ENCODE results near the gene PKP2. TPM values are rescaled to one million over a fixed set of nuclear protein-coding genes. Genes with fewer than 3 reads are reported as not detected.

The PKP2 gene
- total and polyA plus RNA-seq, 2 donors (not counting 3 experiments of a cell fraction or from before 2014, with no cell fraction given): 1.4 to 6.5 TPM

DNA sequence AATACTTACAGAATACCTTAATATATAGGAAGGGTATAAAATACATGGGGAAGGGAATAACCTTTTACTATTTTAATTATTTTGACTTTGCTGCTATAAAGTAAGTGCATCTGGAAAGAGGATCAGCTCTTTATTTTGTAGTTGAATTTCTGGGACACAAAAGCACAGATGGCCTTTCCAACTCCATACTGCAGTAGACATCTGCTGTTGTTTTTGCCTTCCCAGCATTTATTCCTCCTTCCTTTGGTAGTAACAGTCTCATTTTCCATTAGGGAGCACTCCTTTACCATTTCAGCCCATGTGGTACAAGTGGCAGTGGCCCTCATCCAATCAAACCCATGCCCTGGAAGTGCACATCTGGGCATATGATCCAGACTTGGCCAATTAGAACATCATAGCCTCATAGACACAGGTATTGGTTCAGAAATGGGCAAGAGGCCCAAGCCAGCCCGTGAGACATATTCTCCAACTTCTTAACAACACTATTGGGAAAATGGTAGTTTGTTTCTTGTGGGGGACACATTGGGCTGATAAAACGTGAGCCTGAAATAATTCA, 76.1 kb downstream of the PKP2 start:
- Histone ChIP-seq H3K4me2 (ENCODE audit: insufficient read depth, low read length) (no peak overlapping the region), H3K27ac (ENCODE audit: insufficient read depth, low read depth, low read length) (no peak overlapping the region), H3K27me3 (ENCODE audit: control insufficient read depth in 2 of 2, insufficient read depth in 2 of 2, low read length in 2 of 2) (no peaks in the 10 kb centered on the region), H3K4me3 (replicated peaks in 1 of 3; ENCODE audit: insufficient read depth in 1 of 3, low read depth in 1 of 3, low read length in 3 of 3) (no peak overlapping the region), H4K20me1 (replicated peaks; ENCODE audit: control insufficient read depth, extremely low read depth, insufficient read depth, low read length) (no peaks in the 10 kb centered on the region), H3K9me3 (replicated peaks; ENCODE audit: control insufficient read depth, insufficient read depth, low read length) (no peaks in the 10 kb centered on the region), H3K79me2 (ENCODE audit: control insufficient read depth, insufficient read depth, low read length) (no peaks in the 10 kb centered on the region), H3K9ac (replicated peaks; ENCODE audit: extremely low read depth, insufficient read depth, low read length) (no peak overlapping the region), H3K4me1 (ENCODE audit: control insufficient read depth, extremely low read depth, insufficient read depth, low read length) (no peaks in the 10 kb centered on the region), H3K36me3 (ENCODE audit: control insufficient read depth in 2 of 2, extremely low read depth in 1 of 2, insufficient read depth in 2 of 2, low read length in 2 of 2) (no peaks in the 10 kb centered on the region), H2AFZ (ENCODE audit: low read depth, low read length) (no peak overlapping the region), H3K9me1 (replicated peaks; ENCODE audit: control insufficient read depth, extremely low read depth, insufficient read depth, low read length) (no peaks in the 10 kb centered on the region)
- intact Hi-C loops (cut with micrococcal nuclease): no loop called here
- CTCF ChIA-PET: no interaction called here
- POLR2A ChIA-PET: no interaction called here
- DNase-seq (ENCODE audit: low read depth, low spot score) (no peak), FAIRE-seq (no peak)
- no peak for TF ChIP-seq GATA2 (IDR thresholded peaks at IDR 0.05; ENCODE audit: insufficient read depth, insufficient read length, low read depth, low read length)
- no peak for TF ChIP-seq JUN (IDR thresholded peaks at IDR 0.05; ENCODE audit: borderline replicate concordance, insufficient read depth, insufficient read length, low read depth)
- TF ChIP-seq FOS (IDR thresholded peaks at IDR 0.05; ENCODE audit: borderline replicate concordance, insufficient read depth, low read length): no peak
- TF ChIP-seq, protein P1, sequence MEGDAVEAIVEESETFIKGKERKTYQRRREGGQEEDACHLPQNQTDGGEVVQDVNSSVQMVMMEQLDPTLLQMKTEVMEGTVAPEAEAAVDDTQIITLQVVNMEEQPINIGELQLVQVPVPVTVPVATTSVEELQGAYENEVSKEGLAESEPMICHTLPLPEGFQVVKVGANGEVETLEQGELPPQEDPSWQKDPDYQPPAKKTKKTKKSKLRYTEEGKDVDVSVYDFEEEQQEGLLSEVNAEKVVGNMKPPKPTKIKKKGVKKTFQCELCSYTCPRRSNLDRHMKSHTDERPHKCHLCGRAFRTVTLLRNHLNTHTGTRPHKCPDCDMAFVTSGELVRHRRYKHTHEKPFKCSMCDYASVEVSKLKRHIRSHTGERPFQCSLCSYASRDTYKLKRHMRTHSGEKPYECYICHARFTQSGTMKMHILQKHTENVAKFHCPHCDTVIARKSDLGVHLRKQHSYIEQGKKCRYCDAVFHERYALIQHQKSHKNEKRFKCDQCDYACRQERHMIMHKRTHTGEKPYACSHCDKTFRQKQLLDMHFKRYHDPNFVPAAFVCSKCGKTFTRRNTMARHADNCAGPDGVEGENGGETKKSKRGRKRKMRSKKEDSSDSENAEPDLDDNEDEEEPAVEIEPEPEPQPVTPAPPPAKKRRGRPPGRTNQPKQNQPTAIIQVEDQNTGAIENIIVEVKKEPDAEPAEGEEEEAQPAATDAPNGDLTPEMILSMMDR (IDR thresholded peaks at IDR 0.05; ENCODE audit: extremely low read depth in 1 of 2, insufficient read depth in 1 of 2, low read depth in 1 of 2, low read length in 2 of 2): no peak
- BruUV-seq (replicated peaks): no TSS peak
- dilution Hi-C loops (cut with MboI; ENCODE audit: extremely low pct_ligation_motif_present, low sequenced_read_pairs): no loop called here

- Histone ChIP-seq H3K9me1 (replicated peaks; ENCODE audit: control insufficient read depth, extremely low read depth, insufficient read depth, low read length) (no peaks in the 10 kb centered on the region), H3K36me3 (ENCODE audit: control insufficient read depth in 2 of 2, extremely low read depth in 1 of 2, insufficient read depth in 2 of 2, low read length in 2 of 2) (no peaks in the 10 kb centered on the region), H3K4me3 (replicated peaks in 1 of 3; ENCODE audit: insufficient read depth in 1 of 3, low read depth in 1 of 3, low read length in 3 of 3) (no peak overlapping the region), H3K9me3 (replicated peaks; ENCODE audit: control insufficient read depth, insufficient read depth, low read length) (no peaks in the 10 kb centered on the region), H3K79me2 (ENCODE audit: control insufficient read depth, insufficient read depth, low read length) (no peaks in the 10 kb centered on the region), H3K9ac (replicated peaks; ENCODE audit: extremely low read depth, insufficient read depth, low read length) (no peak overlapping the region), H3K27me3 (ENCODE audit: control insufficient read depth in 2 of 2, insufficient read depth in 2 of 2, low read length in 2 of 2) (no peaks in the 10 kb centered on the region), H2AFZ (ENCODE audit: low read depth, low read length) (no peak overlapping the region), H3K27ac (ENCODE audit: insufficient read depth, low read depth, low read length) (no peak overlapping the region), H3K4me1 (ENCODE audit: control insufficient read depth, extremely low read depth, insufficient read depth, low read length) (no peaks in the 10 kb centered on the region), H3K4me2 (ENCODE audit: insufficient read depth, low read length) (no peak overlapping the region), H4K20me1 (replicated peaks; ENCODE audit: control insufficient read depth, extremely low read depth, insufficient read depth, low read length) (no peaks in the 10 kb centered on the region)
- DNase-seq (ENCODE audit: low read depth, low spot score) (no peak), FAIRE-seq (no peak)
- CTCF ChIA-PET: no interaction called here
- POLR2A ChIA-PET: no interaction called here
- intact Hi-C loops (cut with micrococcal nuclease): no loop called here
- dilution Hi-C loops (cut with MboI; ENCODE audit: extremely low pct_ligation_motif_present, low sequenced_read_pairs): no loop called here
- no TSS peak for BruUV-seq (replicated peaks)
- TF ChIP-seq EZH2 (IDR thresholded peaks at IDR 0.05; ENCODE audit: borderline replicate concordance, low read depth, low read length, severe bottlenecking): no peak
- TF ChIP-seq FOS (IDR thresholded peaks at IDR 0.05; ENCODE audit: borderline replicate concordance, insufficient read depth, low read length): no peak
- TF ChIP-seq POLR2AphosphoS5 (IDR thresholded peaks at IDR 0.05; ENCODE audit: insufficient read depth, low read depth, low read length): no peak
- no peak for TF ChIP-seq MYC (IDR thresholded peaks at IDR 0.05; ENCODE audit: low read depth, low read length)
- no peak for TF ChIP-seq POLR2A (IDR thresholded peaks at IDR 0.05; ENCODE audit: low read depth, low read length)
- TF ChIP-seq GATA2 (IDR thresholded peaks at IDR 0.05; ENCODE audit: insufficient read depth, insufficient read length, low read depth, low read length): no peak
- TF ChIP-seq, protein P1 (IDR thresholded peaks at IDR 0.05; ENCODE audit: extremely low read depth in 1 of 2, insufficient read depth in 1 of 2, low read depth in 1 of 2, low read length in 2 of 2): no peak
- TF ChIP-seq, protein P2, sequence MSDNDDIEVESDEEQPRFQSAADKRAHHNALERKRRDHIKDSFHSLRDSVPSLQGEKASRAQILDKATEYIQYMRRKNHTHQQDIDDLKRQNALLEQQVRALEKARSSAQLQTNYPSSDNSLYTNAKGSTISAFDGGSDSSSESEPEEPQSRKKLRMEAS (IDR thresholded peaks at IDR 0.05; ENCODE audit: insufficient read depth, insufficient read length): no peak
- no peak for TF ChIP-seq JUN (IDR thresholded peaks at IDR 0.05; ENCODE audit: borderline replicate concordance, insufficient read depth, insufficient read length, low read depth)
Observed at GRCh38 chr12:32819424-32819823, 77.2 kb downstream of the PKP2 start.
